Myometrial cell (primary cell): ENCODE measurements around the gene SPTLC2. TPM values are rescaled to one million over a fixed set of nuclear protein-coding genes. Genes with fewer than 3 reads are reported as not detected.

Source experiments
- total RNA-seq: library from RNA; depleted of rRNA; stranded (reverse); fragments of >200 nt; gene quantifications from 2 replicates; pipeline ENCODE4 v1.2.3, GENCODE V29; 2015

Gene SPTLC2
- 30.0 and 32.3 TPM in 2 replicates for total RNA-seq

GRCh38 chr14:77616454-77617229 is at the start of gene SPTLC2:
Gene SPTLC2 (minus strand): TSS chr14:77616637. CDS start chr14:77616579, 58 bp downstream.

GRCh38 chr14:77498120-77498979 is 118.1 kb downstream of the SPTLC2 start, which contains the start of gene ISM2:
Gene ISM2 (minus strand): TSS chr14:77498816. CDS start chr14:77498793, 23 bp downstream.

GRCh38 chr14:77457522-77458248 is 158.8 kb downstream of the SPTLC2 start, which contains the start of the genes AHSA1 and VIPAS39:
Gene AHSA1 (plus strand): TSS chr14:77458093. CDS start chr14:77458190, 97 bp downstream.
Gene VIPAS39 (minus strand): TSS chr14:77457601. CDS start chr14:77454102, 3,499 bp downstream.

Other genes starting within 250 kb of the SPTLC2 start
- gene TMED8, start 239.5 kb downstream of the SPTLC2 start, total RNA-seq = 3.2 and 3.7 TPM in 2 replicates
- 1.7 and 2.1 TPM in 2 replicates for gene SAMD15, start 239.3 kb downstream of the SPTLC2 start, total RNA-seq
- gene NOXRED1, start 193.1 kb downstream of the SPTLC2 start, total RNA-seq = not detected in 2 replicates
- gene VIPAS39, start 159.0 kb downstream of the SPTLC2 start, total RNA-seq = 20.8 and 41.3 TPM in 2 replicates
- 144 and 161 TPM in 2 replicates for gene AHSA1, start 158.5 kb downstream of the SPTLC2 start, total RNA-seq
- not detected in 2 replicates for gene ISM2, start 117.8 kb downstream of the SPTLC2 start, total RNA-seq
- gene ALKBH1, start 91.4 kb upstream of the SPTLC2 start, total RNA-seq = 11.0 and 12.7 TPM in 2 replicates
- 330 and 408 TPM in 2 replicates for gene SLIRP, start 91.5 kb upstream of the SPTLC2 start, total RNA-seq
- 44.7 and 57.8 TPM in 2 replicates for gene SNW1, start 144.5 kb upstream of the SPTLC2 start, total RNA-seq
- gene ADCK1, start 183.5 kb upstream of the SPTLC2 start, total RNA-seq = 11.2 and 16.3 TPM in 2 replicates